Epithelial cell of proximal tubule (primary cell): ENCODE results near the gene ARHGEF6. TPM values are rescaled to one million over a fixed set of nuclear protein-coding genes. Genes with fewer than 3 reads are reported as not detected.

Source experiments
- DNase-seq: peaks from one replicate; pipeline ENCODE4 v3.0.0-alpha.2; 2011; ENCODE audit warnings: low read depth
- H3K4me3 ChIP-seq: 2 replicates; pipeline ENCODE4 v1.5.1; 2011; ENCODE audit warnings: low read depth, mild to moderate bottlenecking, low read length
- total RNA-seq: library from RNA; depleted of rRNA; stranded (reverse); fragments of >200 nt; gene quantifications from 2 replicates; pipeline ENCODE4 v1.2.3, GENCODE V29; 2015
- TF ChIP-seq, protein P1 (sequence below): conservative IDR thresholded peaks from 2 replicates; pipeline ENCODE4 v1.5.1; 2012; ENCODE audit warnings: low read depth, mild to moderate bottlenecking, low read length

The ARHGEF6 gene
- total RNA-seq, 1 donor from 2014 or later, result 0.63 TPM

DNA sequence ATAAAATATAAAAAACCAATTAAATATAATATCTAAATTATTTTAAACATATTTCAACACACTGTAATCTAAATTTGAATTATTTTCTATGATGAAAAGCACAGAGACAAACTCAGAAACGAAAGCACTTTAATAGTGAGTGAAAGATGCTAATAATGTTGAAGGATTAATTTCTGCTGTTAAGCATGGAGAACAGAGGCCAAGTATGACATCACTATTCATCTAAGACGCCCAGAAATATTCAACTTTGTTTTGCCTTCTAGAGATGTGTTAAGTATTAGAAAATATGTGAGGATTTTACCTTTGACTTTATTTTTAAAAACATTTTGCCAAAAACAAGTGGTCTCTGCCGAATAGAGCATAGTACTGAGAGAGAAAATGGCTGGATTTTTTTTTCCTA, 19.3 kb downstream of the ARHGEF6 start:
- TF ChIP-seq, protein P1, sequence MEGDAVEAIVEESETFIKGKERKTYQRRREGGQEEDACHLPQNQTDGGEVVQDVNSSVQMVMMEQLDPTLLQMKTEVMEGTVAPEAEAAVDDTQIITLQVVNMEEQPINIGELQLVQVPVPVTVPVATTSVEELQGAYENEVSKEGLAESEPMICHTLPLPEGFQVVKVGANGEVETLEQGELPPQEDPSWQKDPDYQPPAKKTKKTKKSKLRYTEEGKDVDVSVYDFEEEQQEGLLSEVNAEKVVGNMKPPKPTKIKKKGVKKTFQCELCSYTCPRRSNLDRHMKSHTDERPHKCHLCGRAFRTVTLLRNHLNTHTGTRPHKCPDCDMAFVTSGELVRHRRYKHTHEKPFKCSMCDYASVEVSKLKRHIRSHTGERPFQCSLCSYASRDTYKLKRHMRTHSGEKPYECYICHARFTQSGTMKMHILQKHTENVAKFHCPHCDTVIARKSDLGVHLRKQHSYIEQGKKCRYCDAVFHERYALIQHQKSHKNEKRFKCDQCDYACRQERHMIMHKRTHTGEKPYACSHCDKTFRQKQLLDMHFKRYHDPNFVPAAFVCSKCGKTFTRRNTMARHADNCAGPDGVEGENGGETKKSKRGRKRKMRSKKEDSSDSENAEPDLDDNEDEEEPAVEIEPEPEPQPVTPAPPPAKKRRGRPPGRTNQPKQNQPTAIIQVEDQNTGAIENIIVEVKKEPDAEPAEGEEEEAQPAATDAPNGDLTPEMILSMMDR, result no peak
- DNase-seq, result no peak
- H3K4me3 ChIP-seq, result no peak overlapping the region

DNA sequence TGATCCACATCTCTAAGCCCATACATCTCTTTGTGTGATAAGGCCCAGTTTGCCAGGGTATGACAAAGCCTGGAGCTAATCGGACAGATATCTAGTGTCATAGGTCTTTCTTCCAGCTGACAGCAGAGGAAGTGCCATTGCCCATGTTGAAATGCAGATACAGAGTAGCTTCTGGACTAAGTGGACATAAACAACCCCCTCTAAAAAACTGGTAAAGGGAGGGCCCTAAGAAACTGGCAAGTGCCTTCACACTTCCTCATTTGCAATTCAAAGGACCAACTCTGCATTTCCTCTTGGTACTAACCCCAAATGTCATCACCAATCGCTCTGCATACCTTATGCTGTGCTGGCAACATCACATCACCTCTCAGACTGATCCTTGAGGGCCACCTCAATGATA, 20.8 kb downstream of the ARHGEF6 start:
- TF ChIP-seq, protein P1, result no peak
- no peak for DNase-seq
- no peak overlapping the region for H3K4me3 ChIP-seq

DNA sequence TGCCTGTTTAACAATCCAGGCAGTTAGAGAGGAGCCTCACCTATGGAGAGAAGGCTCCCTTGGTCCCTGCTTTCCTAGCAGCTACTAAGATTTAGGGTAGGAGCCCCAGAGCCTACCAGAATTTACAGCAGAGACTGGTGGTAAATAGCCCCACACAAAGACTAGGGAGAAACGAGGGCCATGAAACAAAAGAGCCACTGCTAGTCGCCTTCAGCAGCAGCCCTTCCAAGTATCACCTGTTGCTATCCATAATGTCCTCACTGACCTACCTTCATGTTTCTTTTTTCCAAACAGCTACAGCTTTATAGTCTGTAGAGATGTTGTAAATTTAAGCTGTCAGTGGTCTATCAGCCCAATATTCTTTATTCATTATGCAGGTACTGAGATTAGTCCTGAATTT, 25.3 kb downstream of the ARHGEF6 start:
- TF ChIP-seq, protein P1, result no peak
- H3K4me3 ChIP-seq, result no peak overlapping the region
- no peak for DNase-seq

DNA sequence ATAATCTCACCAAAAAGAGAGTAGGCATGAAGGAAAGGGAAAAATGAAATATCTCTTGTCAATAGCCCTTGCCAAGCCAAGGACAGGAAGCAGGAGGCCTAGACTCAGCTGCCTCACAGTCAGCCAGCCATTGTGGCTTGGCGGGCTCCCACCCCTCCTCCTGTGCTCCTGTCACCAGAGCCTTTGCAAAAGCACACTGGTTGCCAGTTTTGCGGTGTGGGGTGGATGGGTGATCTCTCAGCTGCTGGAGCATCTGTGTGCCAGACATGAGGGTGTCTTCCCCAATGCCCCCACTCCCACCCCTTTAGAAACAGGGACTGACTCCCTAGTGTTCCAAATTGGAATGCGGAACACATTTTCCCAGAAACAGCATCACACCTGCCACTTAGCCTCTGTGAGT, 26.1 kb downstream of the ARHGEF6 start:
- H3K4me3 ChIP-seq, result no peak overlapping the region
- TF ChIP-seq, protein P1, result no peak
- DNase-seq, result no peak

DNA sequence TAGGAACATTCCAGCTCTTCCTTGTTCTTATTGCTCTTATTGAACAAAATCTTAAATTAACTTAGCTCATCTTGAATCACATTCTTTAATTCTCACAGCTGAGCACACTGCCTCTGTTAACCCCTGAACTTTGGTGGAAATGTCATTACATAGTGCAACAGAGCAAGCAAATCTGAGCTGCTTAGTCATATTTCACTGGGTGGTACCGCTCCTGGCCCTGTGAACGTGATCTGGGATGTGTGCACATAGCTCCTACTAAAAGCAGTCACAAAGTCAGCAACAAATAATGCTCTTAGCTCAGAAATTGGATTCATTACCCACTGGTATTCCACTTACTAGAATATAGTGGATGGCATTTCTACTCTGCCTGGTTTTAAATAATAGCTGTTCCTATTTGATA, 27.9 kb downstream of the ARHGEF6 start:
- no peak overlapping the region for H3K4me3 ChIP-seq
- peak; percentile 26 for DNase-seq

DNA sequence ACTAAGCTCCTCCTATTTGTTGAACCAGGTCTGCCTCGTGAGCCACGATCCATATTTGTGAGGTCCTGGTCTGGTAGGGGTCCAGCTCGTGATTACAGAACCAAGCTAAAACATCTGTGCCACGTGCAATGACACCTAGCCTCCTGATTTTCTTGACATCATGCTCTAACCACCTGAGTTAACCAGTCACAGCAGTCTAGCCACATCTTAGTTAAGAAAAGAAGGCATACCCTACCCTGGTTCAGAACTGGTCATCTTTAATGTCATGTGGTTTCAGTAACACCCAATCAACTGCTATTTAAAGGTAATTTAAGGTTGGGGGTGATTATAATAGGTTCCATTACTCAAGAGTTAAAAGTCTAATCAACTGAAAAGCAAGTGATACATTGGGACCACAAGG, 28.4 kb downstream of the ARHGEF6 start:
- DNase-seq, result no peak
- H3K4me3 ChIP-seq, result no peak overlapping the region
- TF ChIP-seq, protein P1, result no peak

More for the DNA sequence above, 27.9 kb downstream of the ARHGEF6 start:
- TF ChIP-seq, protein P1, result no peak

DNA sequence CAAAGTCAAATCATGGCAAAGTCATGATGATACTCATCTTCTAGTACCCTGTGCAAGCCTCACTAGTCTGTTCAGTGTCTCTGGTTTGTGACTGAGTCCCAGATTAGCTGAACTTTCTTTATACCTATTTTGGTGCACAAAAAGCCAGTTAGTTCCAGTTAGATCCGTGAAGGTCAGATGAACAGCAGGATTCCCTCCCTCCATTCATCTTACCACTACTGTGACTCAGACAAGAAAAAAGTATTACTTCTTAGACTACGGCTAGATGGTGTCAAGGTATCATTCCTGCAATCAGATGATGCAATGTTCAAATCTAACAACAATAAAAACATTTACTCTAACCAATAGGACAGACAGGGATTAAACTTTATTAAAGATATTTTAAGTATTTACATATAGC, 30.4 kb downstream of the ARHGEF6 start:
- H3K4me3 ChIP-seq, result no peak overlapping the region
- TF ChIP-seq, protein P1, result no peak
- DNase-seq, result peak; percentile 27
